SU-DHL-6 (cell line): Measurements from ENCODE around the gene MCM8.

ENCODE experiments used
- EZH2phosphoT487 ChIP-seq: fragments of 200-600 bp; sonication (generic), shearing (Covaris generic); conservative IDR thresholded peaks from 2 replicates; pipeline ENCODE4 v1.6.1; 2018; ENCODE audit warnings: mild to moderate bottlenecking, antibody characterized with exemption, low read length, moderate library complexity, mixed read lengths
- TF ChIP-seq, protein P1 (sequence below): fragments of 200-600 bp; sonication (generic); IDR thresholded peaks from one replicate; pipeline ENCODE4 v1.5.1; 2017; ENCODE audit warnings: antibody characterized with exemption, mild to moderate bottlenecking, low read length, moderate library complexity; ENCODE audit not compliant: insufficient read depth, poor library complexity, severe bottlenecking

DNA sequence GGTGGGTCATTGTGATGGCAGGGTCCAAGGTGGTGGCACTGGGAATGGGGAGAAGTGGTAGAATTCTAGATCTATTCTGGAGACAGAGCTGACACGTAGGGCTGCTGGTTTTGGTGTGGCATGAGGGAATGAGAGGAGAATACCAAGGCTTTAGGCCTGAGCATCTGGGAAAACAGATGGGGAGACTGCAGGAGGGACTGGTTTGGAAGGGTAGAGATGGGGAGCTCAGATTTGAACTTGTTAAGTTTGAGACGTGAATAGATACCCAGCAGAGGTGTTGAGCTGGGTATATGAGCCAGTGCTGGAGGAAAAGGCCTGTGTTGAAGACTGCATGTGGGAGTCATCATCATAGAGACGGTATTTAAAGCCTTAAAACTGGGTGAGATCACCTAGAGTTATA, 17.7 kb upstream of the MCM8 start:
- no peak for TF ChIP-seq EZH2phosphoT487
- TF ChIP-seq, protein P1, sequence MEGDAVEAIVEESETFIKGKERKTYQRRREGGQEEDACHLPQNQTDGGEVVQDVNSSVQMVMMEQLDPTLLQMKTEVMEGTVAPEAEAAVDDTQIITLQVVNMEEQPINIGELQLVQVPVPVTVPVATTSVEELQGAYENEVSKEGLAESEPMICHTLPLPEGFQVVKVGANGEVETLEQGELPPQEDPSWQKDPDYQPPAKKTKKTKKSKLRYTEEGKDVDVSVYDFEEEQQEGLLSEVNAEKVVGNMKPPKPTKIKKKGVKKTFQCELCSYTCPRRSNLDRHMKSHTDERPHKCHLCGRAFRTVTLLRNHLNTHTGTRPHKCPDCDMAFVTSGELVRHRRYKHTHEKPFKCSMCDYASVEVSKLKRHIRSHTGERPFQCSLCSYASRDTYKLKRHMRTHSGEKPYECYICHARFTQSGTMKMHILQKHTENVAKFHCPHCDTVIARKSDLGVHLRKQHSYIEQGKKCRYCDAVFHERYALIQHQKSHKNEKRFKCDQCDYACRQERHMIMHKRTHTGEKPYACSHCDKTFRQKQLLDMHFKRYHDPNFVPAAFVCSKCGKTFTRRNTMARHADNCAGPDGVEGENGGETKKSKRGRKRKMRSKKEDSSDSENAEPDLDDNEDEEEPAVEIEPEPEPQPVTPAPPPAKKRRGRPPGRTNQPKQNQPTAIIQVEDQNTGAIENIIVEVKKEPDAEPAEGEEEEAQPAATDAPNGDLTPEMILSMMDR, result no peak
